ENCODE measurements around the gene PSMC4.

GRCh38 chr19:39927076-39927475, 43.9 kb upstream of the PSMC4 start:
- TF ChIP-seq EZH2 (IDR thresholded peaks at IDR 0.05; ENCODE audit: borderline replicate concordance), result no peak
- TF ChIP-seq, protein P1, sequence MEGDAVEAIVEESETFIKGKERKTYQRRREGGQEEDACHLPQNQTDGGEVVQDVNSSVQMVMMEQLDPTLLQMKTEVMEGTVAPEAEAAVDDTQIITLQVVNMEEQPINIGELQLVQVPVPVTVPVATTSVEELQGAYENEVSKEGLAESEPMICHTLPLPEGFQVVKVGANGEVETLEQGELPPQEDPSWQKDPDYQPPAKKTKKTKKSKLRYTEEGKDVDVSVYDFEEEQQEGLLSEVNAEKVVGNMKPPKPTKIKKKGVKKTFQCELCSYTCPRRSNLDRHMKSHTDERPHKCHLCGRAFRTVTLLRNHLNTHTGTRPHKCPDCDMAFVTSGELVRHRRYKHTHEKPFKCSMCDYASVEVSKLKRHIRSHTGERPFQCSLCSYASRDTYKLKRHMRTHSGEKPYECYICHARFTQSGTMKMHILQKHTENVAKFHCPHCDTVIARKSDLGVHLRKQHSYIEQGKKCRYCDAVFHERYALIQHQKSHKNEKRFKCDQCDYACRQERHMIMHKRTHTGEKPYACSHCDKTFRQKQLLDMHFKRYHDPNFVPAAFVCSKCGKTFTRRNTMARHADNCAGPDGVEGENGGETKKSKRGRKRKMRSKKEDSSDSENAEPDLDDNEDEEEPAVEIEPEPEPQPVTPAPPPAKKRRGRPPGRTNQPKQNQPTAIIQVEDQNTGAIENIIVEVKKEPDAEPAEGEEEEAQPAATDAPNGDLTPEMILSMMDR (IDR thresholded peaks at IDR 0.05; ENCODE audit: poor library complexity), result no peak
- TF ChIP-seq EZH2phosphoT487 (IDR thresholded peaks at IDR 0.05; ENCODE audit: low read depth, severe bottlenecking, unreplicated experiment), result no peak

Measured in hepatocyte (in vitro differentiated cells).